ENCODE results near the gene GAS2L2.

Gene GAS2L2

GRCh38 chr17:35717475-35717874 is 35.6 kb downstream of the GAS2L2 start:
- TF ChIP-seq CTCF (conservative IDR thresholded peaks at IDR 0.05; ENCODE audit: low read depth, low read length), result no peak
- H3K4me3 ChIP-seq (ENCODE audit: low read length), result no peak overlapping the region
- DNase-seq (ENCODE audit: low read depth), result no peak

DNA sequence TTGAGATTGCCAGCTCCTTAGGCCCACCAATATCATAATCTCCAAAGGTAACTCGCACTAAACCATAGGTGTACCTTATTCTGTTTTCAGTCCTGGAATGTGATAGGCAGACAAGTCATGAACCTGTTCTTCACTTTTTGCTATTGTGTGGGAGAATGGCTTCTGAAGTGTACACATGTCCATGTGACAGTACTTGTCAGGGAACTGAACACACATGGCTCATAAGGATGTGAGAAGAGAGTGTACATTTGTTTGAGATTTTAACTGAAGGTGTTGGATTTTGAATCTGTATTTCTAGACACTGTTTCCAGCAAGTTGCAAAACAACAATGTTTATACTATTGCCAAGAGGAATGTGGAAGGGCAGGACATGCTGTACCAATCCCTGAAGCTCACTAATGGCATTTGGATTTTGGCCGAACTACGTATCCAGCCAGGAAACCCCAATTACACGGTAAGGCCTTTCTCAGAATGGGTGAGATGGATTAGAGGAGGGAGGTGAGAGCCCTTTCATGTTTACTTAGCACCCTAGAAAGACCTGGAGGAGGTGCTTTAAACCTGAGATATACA is 36.1 kb downstream of the GAS2L2 start:
- no peak overlapping the region for H3K4me3 ChIP-seq (ENCODE audit: low read length)
- no peak for DNase-seq (ENCODE audit: low read depth)
- TF ChIP-seq CTCF (conservative IDR thresholded peaks at IDR 0.05; ENCODE audit: low read depth, low read length), result no peak

DNA sequence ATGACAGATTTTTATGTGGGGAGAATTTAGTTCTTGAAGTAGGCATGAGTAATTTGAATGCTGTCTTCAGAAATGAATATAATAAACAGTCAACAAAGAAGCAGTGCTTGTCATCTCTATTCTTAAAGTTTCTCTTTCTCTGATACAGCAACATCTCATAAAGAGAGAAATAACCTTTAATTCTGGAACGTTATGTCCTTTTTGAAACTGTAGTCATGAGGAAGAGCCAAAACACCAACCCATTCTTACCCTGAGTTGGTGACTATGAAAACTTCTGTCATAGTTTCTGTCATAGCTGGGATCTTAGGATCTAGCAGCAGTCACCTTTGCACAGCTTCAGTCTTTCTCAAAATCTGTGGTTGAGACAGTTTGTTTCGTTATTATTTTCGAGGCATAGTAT is 36.9 kb downstream of the GAS2L2 start:
- no peak for TF ChIP-seq CTCF (conservative IDR thresholded peaks at IDR 0.05; ENCODE audit: low read depth, low read length)
- H3K4me3 ChIP-seq (ENCODE audit: low read length), result no peak overlapping the region
- no peak for DNase-seq (ENCODE audit: low read depth)

DNA sequence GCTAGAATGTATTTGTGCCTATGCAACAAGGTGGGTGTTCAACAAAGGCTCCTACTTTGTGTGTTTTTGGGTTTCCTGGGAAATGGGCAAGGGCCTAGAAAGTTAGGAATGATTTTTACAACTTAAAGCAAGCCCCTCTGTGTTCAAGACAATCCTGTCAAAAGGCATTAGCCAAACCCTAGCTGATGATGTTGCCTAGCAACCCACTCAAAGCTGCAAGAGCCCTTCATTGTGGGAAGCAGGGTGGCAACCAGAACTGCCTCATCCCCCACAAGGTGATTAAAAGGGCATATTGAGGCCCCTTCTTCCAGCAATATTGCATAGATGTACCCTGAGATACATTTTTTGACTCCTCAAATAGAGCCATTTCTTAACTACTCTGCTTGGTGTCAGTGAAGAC is 37.6 kb downstream of the GAS2L2 start:
- DNase-seq (ENCODE audit: low read depth), result no peak
- TF ChIP-seq CTCF (conservative IDR thresholded peaks at IDR 0.05; ENCODE audit: low read depth, low read length), result no peak
- no peak overlapping the region for H3K4me3 ChIP-seq (ENCODE audit: low read length)

GRCh38 chr17:35714988-35715387 is 38.1 kb downstream of the GAS2L2 start:
- DNase-seq (ENCODE audit: low read depth), result no peak
- no peak for TF ChIP-seq CTCF (conservative IDR thresholded peaks at IDR 0.05; ENCODE audit: low read depth, low read length)
- H3K4me3 ChIP-seq (ENCODE audit: low read length), result no peak overlapping the region

- H3K4me3 ChIP-seq (ENCODE audit: low read length), result no peak overlapping the region
- TF ChIP-seq CTCF (conservative IDR thresholded peaks at IDR 0.05; ENCODE audit: low read depth, low read length), result no peak
- DNase-seq (ENCODE audit: low read depth), result peak; percentile 85
Observed at GRCh38 chr17:35713069-35713728, 39.8 kb downstream of the GAS2L2 start.

DNA sequence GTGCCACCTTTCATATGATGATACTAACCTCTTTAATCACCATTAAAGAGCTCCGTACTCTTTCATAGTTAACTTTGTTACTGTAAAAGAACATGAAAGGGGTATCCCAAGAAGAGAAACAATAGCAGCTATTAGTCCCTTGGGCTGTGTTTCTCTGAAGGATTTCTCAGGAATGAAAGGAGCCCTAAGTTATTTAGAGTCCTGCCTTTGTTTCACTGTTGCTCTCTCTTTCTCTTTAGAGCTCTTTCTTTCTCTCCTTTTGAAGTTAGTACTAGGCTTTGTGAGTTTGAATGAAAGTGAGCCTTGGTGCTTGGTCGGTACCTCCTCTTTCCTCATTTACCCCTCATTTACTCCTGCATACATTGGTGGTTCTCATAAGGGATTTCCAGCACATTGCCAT is 42.1 kb downstream of the GAS2L2 start:
- TF ChIP-seq CTCF (conservative IDR thresholded peaks at IDR 0.05; ENCODE audit: low read depth, low read length), result no peak
- no peak overlapping the region for H3K4me3 ChIP-seq (ENCODE audit: low read length)
- no peak for DNase-seq (ENCODE audit: low read depth)

Data from retinal pigment epithelial cell (primary cell).